ENCODE measurements around the gene TTF2. TPM values are rescaled to one million over a fixed set of nuclear protein-coding genes. Genes with fewer than 3 reads are reported as not detected.
"Not testable (repeated sequence)": the region's sequence is repeated elsewhere in the genome, so short reads cannot be mapped to it uniquely, and the experiment has no call there.

TTF2 gene
- total RNA-seq, 2 experiments from 2014 or later = 78.0 to 83.8 TPM

DNA sequence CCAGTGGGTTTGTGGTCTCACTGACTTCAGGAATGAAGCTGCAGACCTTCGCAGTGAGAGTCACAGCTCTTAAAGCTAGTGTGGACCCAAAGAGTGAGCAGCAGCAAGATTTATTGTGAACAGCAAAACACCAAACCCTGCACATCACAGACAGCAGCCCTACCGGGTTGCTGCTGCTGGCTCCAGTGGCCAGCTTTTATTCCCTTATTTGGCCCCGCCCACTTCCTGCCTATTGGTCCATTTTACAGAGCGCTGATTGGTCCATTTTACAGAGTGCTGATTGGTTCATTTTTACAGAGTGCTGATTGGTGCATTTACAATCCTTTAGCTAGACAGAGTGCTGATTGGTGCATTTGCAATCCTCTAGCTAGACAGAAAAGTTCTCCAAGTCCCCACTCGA is 91.2 kb downstream of the TTF2 start:
- H3K9me3 Mint-ChIP-seq; POLR2A ChIA-PET; CTCF ChIA-PET; H3K36me3 Mint-ChIP-seq (ENCODE audit: low read depth); H3K4me1 Mint-ChIP-seq; DNase-seq; H3K27ac Mint-ChIP-seq; H3K4me3 Mint-ChIP-seq: not testable (repeated sequence)
- H3K27me3 Mint-ChIP-seq = peaks cover 12% of the 10 kb centered on the region

Other genes starting within 250 kb of the TTF2 start
- gene PTGFRN, start 150.4 kb upstream of the TTF2 start, total RNA-seq = 1 to 10 TPM; 1.8 to 2.8 TPM
- gene CD101, start 58.6 kb upstream of the TTF2 start, total RNA-seq = 1 to 10 TPM; 2.9 to 3.6 TPM
- gene TRIM45, start 61.4 kb downstream of the TTF2 start, total RNA-seq = under 1 TPM; 0.55 to 0.78 TPM
- gene VTCN1, start 150.6 kb downstream of the TTF2 start, total RNA-seq = not detected